ENCODE results near the gene CD5L. TPM values are rescaled to one million over a fixed set of nuclear protein-coding genes. Genes with fewer than 3 reads are reported as not detected.

Gene CD5L
- total RNA-seq (under 1 TPM in 2 of 6 donors, not detected in 4; 0.17 to 0.23 TPM), polyA plus RNA-seq (not detected)

- H3K4me1 ChIP-seq = no peaks in the 10 kb centered on the region
- intact Hi-C loops (cut with DNase I) = no loop called here
- no peak for TF ChIP-seq CTCF (IDR thresholded peaks at IDR 0.05)
- H3K9me3 ChIP-seq = no peaks in the 10 kb centered on the region
- no peak within 1 kb of the TSS for H3K4me3 ChIP-seq
- no peaks in the 10 kb centered on the region for H3K27me3 ChIP-seq
- no peak within 1 kb of the TSS for H3K27ac ChIP-seq
- FAIRE-seq = no peak
- 37 to 55% methylated on average over 3 of the region's 3 CpGs for WGBS, 2 donors
- H3K36me3 ChIP-seq = no peaks in the 10 kb centered on the region
- ATAC-seq = no peak
- no peak for DNase-seq
Observed at GRCh38 chr1:157841708-157842107, at the start of gene CD5L. Gene CD5L, minus strand, starts transcription at chr1:157841808. Its CDS starts 107 bp downstream, at chr1:157841701.

DNA sequence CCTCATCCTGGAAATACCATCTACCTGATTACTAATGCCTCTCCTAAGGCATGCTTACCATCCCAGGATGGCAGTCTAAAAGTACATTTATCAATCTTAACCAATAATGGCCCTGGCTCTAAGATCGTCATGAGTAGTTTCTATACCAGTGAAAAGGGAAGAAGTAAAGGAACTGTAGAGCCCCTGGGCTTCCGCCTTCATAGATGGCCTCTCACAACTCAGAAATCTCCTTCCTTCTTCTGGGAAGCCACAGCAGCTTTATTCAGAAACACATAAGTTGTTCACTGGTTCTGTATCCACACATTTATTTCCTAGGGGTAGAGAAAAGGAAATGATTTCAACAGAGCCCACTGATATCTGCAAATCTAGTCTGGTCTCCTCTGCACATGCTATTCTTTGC is 41.0 kb upstream of the CD5L start:
- ATAC-seq (peak in 1 of 4 donors; percentile 32), FAIRE-seq (no peak)

DNA sequence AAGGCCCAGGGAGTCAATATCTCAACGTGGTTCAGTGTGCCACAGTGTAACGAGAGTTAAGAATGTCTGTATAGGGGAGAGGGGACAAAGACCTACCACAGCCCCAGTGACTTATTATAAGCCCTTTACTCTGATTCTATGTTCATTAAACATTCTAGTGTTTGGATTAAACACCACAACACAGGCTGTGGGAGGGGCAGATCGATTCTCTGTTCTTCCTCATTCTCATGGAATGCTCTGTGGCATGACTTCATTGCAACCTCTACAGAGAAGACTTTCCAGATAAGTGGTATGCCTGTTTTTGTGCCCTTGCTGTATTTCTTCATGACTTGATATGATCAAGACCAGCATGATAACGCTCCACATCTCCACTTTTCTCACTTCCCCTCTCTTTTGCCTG is 39.0 kb upstream of the CD5L start:
- peak in 2 of 4 donors; percentile 51 to 59 for ATAC-seq
- Histone ChIP-seq H3K27me3 (no peaks in the 10 kb centered on the region), H3K4me1 (no peaks in the 10 kb centered on the region), H3K4me3 (no peak overlapping the region), H3K9me3 (no peaks in the 10 kb centered on the region), H3K36me3 (no peaks in the 10 kb centered on the region), H3K27ac (no peak overlapping the region)
- intact Hi-C loops (cut with DNase I) = no loop called here
- no peak for TF ChIP-seq CTCF (IDR thresholded peaks at IDR 0.05)
- WGBS, 2 donors = 18 to 23% methylated on average over 4 of the region's 4 CpGs
- no peak for FAIRE-seq
- DNase-seq = no peak

More for the DNA sequence above, 41.0 kb upstream of the CD5L start:
- DNase-seq = no peak
- no peaks in the 10 kb centered on the region for H3K4me1 ChIP-seq
- no peaks in the 10 kb centered on the region for H3K36me3 ChIP-seq
- intact Hi-C loops (cut with DNase I) = no loop called here
- WGBS, 2 donors = 65 to 68% methylated on average over 2 of the region's 2 CpGs
- no peak overlapping the region for H3K4me3 ChIP-seq
- TF ChIP-seq CTCF (IDR thresholded peaks at IDR 0.05) = no peak
- no peak overlapping the region for H3K27ac ChIP-seq
- no peaks in the 10 kb centered on the region for H3K27me3 ChIP-seq
- no peaks in the 10 kb centered on the region for H3K9me3 ChIP-seq

DNA sequence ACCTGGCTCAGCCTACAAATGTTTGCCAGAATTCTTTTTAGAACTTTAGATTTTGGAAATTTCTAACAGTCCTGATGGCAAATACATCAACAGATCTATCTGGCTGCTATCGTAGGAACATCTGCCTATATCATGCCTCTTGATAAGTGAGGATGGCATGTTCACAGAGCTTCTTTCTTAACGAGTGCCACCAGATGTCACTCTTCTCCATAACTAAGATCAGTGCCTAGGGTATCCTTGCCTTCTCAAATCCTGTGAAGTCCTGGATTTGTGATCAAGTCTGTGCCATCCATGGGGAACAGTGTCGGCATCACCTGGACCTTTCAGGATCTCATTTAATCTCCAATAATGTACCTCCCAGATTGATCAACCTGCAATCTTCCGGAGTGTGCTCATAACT is 36.5 kb upstream of the CD5L start:
- intact Hi-C loops (cut with DNase I) = no loop called here
- peak in 2 of 4 donors; percentile 49 to 51 for ATAC-seq
- DNase-seq = no peak
- no peak overlapping the region for H3K4me3 ChIP-seq
- 28 to 31% methylated on average over 4 of the region's 4 CpGs for WGBS, 2 donors
- H3K36me3 ChIP-seq = no peaks in the 10 kb centered on the region
- H3K27ac ChIP-seq = no peak overlapping the region
- H3K4me1 ChIP-seq = no peaks in the 10 kb centered on the region
- TF ChIP-seq CTCF (IDR thresholded peaks at IDR 0.05) = peak in 1 of 4 donors; percentile 15
- H3K27me3 ChIP-seq = no peaks in the 10 kb centered on the region
- FAIRE-seq = no peak
- H3K9me3 ChIP-seq = no peaks in the 10 kb centered on the region

- FAIRE-seq = no peak
- no peak overlapping the region for H3K4me3 ChIP-seq
- no peak for ATAC-seq
Observed at GRCh38 chr1:157870490-157870889, 28.9 kb upstream of the CD5L start.

More at GRCh38 chr1:157870490-157870889, 28.9 kb upstream of the CD5L start:
- TF ChIP-seq CTCF (IDR thresholded peaks at IDR 0.05) = no peak
- H3K4me1 ChIP-seq = no peaks in the 10 kb centered on the region
- DNase-seq = no peak
- H3K9me3 ChIP-seq = no peaks in the 10 kb centered on the region
- H3K36me3 ChIP-seq = no peaks in the 10 kb centered on the region
- no peak overlapping the region for H3K27ac ChIP-seq
- peaks cover 0 to 5% (median 0%) of the 10 kb centered on the region in 4 donors for H3K27me3 ChIP-seq
- intact Hi-C loops (cut with DNase I) = no loop called here

All from pancreas (tissue), 10 donors.